ENCODE data around the gene NKD2. TPM values are rescaled to one million over a fixed set of nuclear protein-coding genes. Genes with fewer than 3 reads are reported as not detected.

The NKD2 gene
- total and polyA plus RNA-seq, 2 experiments from 2014 or later: 9.0 to 11.9 TPM

- no peak overlapping the region for H3K27ac ChIP-seq (ENCODE audit: low read depth)
- H3F3A ChIP-seq (replicated peaks; ENCODE audit: low read depth): no peaks in the 10 kb centered on the region
- TF ChIP-seq ZNF331 (CRISPR knock-in tag; IDR thresholded peaks at IDR 0.05; ENCODE audit: low read depth): no peak
- no peak for TF ChIP-seq ZNF462 (CRISPR knock-in tag; IDR thresholded peaks at IDR 0.05)
- TF ChIP-seq, protein P1, sequence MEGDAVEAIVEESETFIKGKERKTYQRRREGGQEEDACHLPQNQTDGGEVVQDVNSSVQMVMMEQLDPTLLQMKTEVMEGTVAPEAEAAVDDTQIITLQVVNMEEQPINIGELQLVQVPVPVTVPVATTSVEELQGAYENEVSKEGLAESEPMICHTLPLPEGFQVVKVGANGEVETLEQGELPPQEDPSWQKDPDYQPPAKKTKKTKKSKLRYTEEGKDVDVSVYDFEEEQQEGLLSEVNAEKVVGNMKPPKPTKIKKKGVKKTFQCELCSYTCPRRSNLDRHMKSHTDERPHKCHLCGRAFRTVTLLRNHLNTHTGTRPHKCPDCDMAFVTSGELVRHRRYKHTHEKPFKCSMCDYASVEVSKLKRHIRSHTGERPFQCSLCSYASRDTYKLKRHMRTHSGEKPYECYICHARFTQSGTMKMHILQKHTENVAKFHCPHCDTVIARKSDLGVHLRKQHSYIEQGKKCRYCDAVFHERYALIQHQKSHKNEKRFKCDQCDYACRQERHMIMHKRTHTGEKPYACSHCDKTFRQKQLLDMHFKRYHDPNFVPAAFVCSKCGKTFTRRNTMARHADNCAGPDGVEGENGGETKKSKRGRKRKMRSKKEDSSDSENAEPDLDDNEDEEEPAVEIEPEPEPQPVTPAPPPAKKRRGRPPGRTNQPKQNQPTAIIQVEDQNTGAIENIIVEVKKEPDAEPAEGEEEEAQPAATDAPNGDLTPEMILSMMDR (conservative IDR thresholded peaks at IDR 0.05; ENCODE audit: low read depth in 2 of 2): no peak
- TF ChIP-seq, protein P2, sequence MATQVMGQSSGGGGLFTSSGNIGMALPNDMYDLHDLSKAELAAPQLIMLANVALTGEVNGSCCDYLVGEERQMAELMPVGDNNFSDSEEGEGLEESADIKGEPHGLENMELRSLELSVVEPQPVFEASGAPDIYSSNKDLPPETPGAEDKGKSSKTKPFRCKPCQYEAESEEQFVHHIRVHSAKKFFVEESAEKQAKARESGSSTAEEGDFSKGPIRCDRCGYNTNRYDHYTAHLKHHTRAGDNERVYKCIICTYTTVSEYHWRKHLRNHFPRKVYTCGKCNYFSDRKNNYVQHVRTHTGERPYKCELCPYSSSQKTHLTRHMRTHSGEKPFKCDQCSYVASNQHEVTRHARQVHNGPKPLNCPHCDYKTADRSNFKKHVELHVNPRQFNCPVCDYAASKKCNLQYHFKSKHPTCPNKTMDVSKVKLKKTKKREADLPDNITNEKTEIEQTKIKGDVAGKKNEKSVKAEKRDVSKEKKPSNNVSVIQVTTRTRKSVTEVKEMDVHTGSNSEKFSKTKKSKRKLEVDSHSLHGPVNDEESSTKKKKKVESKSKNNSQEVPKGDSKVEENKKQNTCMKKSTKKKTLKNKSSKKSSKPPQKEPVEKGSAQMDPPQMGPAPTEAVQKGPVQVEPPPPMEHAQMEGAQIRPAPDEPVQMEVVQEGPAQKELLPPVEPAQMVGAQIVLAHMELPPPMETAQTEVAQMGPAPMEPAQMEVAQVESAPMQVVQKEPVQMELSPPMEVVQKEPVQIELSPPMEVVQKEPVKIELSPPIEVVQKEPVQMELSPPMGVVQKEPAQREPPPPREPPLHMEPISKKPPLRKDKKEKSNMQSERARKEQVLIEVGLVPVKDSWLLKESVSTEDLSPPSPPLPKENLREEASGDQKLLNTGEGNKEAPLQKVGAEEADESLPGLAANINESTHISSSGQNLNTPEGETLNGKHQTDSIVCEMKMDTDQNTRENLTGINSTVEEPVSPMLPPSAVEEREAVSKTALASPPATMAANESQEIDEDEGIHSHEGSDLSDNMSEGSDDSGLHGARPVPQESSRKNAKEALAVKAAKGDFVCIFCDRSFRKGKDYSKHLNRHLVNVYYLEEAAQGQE (IDR thresholded peaks at IDR 0.05; ENCODE audit: unreplicated experiment): no peak
- no peak for TF ChIP-seq EZH2 (IDR thresholded peaks at IDR 0.05; ENCODE audit: low read depth, unreplicated experiment)
- TF ChIP-seq CREB1 (CRISPR knock-in tag; IDR thresholded peaks at IDR 0.05; ENCODE audit: low read depth): no peak
- H3K4me1 ChIP-seq (ENCODE audit: insufficient read depth): no peaks in the 10 kb centered on the region
- Mint-ChIP-seq H3K36me3 (ENCODE audit: low read depth) (no peaks in the 10 kb centered on the region), H3K4me3 (no peak overlapping the region), H3K27me3 (ENCODE audit: insufficient read depth, low read depth, poor library complexity) (peaks cover 11% of the 10 kb centered on the region), H3K27ac (no peak overlapping the region), H3K4me1 (no peaks in the 10 kb centered on the region), H3K9me3 (peaks cover 2% of the 10 kb centered on the region; the same call in 1 of the 3 replicates)
- no peak overlapping the region; the same call in 1 of the 2 replicates for H2AFZ ChIP-seq
- no peaks in the 10 kb centered on the region for H3K79me2 ChIP-seq (replicated peaks; ENCODE audit: insufficient read depth)
- H4K20me1 ChIP-seq (replicated peaks; ENCODE audit: insufficient read depth): no peaks in the 10 kb centered on the region
- no peak for ATAC-seq
- H3K9me2 ChIP-seq (ENCODE audit: insufficient read depth): no peaks in the 10 kb centered on the region
- DNase-seq (ENCODE audit: low spot score): no peak
- no peak overlapping the region for H3K4me2 ChIP-seq
- no peaks in the 10 kb centered on the region for H3K36me3 ChIP-seq (ENCODE audit: insufficient read depth)
- H3K27me3 ChIP-seq (ENCODE audit: insufficient read depth): no peaks in the 10 kb centered on the region
- no peak overlapping the region for H3K4me3 ChIP-seq
These were observed 39.7 kb upstream of the NKD2 start for GRCh38 chr5:968881-969280.

Data from GM23338 (cell line).